HEK293 (cell line): ENCODE measurements around the gene DGCR2.

Source experiments
- ZBTB20 ChIP-seq: fragments of 450-650 bp; formaldehyde crosslinking; IDR thresholded peaks from 2 replicates; pipeline ENCODE4 v1.5.1; 2016; ENCODE audit warnings: missing biosample characterization, missing genetic modification characterization
- TF ChIP-seq, protein P1 (sequence below): fragments of 450-650 bp; formaldehyde crosslinking; IDR thresholded peaks from 2 replicates; pipeline ENCODE4 v1.5.1; 2016; ENCODE audit warnings: missing biosample characterization, missing genetic modification characterization

DNA sequence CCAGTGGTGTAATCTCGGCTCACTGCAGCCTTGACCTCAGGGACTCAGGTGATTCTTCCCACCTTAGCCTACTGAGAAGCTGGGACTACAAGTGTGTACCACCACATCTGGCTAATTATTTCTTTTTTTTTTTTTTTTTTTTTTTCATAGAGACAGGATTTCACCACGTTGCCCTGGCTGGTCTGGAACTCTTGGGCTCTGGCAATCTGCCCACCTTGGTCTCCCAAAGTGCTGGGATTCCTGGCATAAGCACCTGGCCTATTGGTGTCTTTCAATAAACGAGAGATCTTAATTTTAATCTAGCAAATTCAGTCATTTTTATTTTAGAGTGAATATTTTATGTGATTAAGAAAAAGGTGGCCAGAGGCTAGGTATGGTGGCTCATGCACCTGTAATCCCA, 40.1 kb downstream of the DGCR2 start:
- TF ChIP-seq, protein P1, sequence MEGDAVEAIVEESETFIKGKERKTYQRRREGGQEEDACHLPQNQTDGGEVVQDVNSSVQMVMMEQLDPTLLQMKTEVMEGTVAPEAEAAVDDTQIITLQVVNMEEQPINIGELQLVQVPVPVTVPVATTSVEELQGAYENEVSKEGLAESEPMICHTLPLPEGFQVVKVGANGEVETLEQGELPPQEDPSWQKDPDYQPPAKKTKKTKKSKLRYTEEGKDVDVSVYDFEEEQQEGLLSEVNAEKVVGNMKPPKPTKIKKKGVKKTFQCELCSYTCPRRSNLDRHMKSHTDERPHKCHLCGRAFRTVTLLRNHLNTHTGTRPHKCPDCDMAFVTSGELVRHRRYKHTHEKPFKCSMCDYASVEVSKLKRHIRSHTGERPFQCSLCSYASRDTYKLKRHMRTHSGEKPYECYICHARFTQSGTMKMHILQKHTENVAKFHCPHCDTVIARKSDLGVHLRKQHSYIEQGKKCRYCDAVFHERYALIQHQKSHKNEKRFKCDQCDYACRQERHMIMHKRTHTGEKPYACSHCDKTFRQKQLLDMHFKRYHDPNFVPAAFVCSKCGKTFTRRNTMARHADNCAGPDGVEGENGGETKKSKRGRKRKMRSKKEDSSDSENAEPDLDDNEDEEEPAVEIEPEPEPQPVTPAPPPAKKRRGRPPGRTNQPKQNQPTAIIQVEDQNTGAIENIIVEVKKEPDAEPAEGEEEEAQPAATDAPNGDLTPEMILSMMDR (tag by site-specific recombination), result no peak
- no peak for TF ChIP-seq ZBTB20
